ENCODE data around the gene GNG7.

GRCh38 chr19:2542341-2543069, 160.0 kb downstream of the GNG7 start:
- TF ChIP-seq CTCF (IDR thresholded peaks at IDR 0.05) (no peak), POLR2A (IDR thresholded peaks at IDR 0.05) (no peak)

All from adrenal gland (tissue), 5 donors.